GM23248 (cell line): ENCODE data around the gene NELFB. TPM values are rescaled to one million over a fixed set of nuclear protein-coding genes. Genes with fewer than 3 reads are reported as not detected.

Experiments
- DNase-seq: peaks from one replicate; pipeline ENCODE4 v3.0.0-alpha.2; 2015
- H2AFZ ChIP-seq: fragments of 200-600 bp; sonication (generic); 2 replicates; pipeline ENCODE4 v1.6.1; 2016; ENCODE audit warnings: antibody characterized with exemption
- H3F3A ChIP-seq: fragments of 200-600 bp; sonication (generic); 2 replicates; pipeline ENCODE4 v1.6.1; 2016; ENCODE audit warnings: mild to moderate bottlenecking, antibody characterized with exemption, mixed run types; ENCODE audit not compliant: insufficient read depth
- H3K27ac ChIP-seq: fragments of 200-600 bp; sonication (generic); 2 replicates; pipeline ENCODE4 v1.5.1; 2016; ENCODE audit warnings: mild to moderate bottlenecking
- H3K27me3 ChIP-seq: fragments of 200-600 bp; sonication (generic); replicated peaks from 2 replicates; pipeline ENCODE4 v1.6.1; 2016; ENCODE audit warnings: mild to moderate bottlenecking; ENCODE audit not compliant: insufficient read depth
- H3K36me3 ChIP-seq: fragments of 200-600 bp; sonication (generic); 2 replicates; pipeline ENCODE4 v1.6.1; 2016; ENCODE audit warnings: low read depth, mild to moderate bottlenecking
- H3K4me1 ChIP-seq: fragments of 200-600 bp; sonication (generic); 2 replicates; pipeline ENCODE4 v1.6.1; 2016; ENCODE audit warnings: mild to moderate bottlenecking; ENCODE audit not compliant: insufficient read depth
- H3K4me2 ChIP-seq: fragments of 200-600 bp; sonication (generic); one replicate; pipeline ENCODE4 v1.6.1; 2016; ENCODE audit warnings: mild to moderate bottlenecking; ENCODE audit not compliant: unreplicated experiment
- H3K4me3 ChIP-seq: fragments of 200-600 bp; sonication (generic); 2 replicates; pipeline ENCODE4 v1.5.1; 2016; ENCODE audit warnings: mild to moderate bottlenecking
- H3K79me2 ChIP-seq: fragments of 200-600 bp; sonication (generic); 2 replicates; pipeline ENCODE4 v1.6.1; 2016; ENCODE audit warnings: mild to moderate bottlenecking; ENCODE audit not compliant: insufficient read depth
- H3K9ac ChIP-seq: fragments of 200-600 bp; sonication (generic); 2 replicates; pipeline ENCODE4 v1.6.1; 2016; ENCODE audit warnings: mild to moderate bottlenecking
- H3K9me2 ChIP-seq: fragments of 200-600 bp; sonication (generic); 2 replicates; pipeline ENCODE4 v1.6.1; 2016; ENCODE audit warnings: mixed run types, mild to moderate bottlenecking, moderate library complexity; ENCODE audit not compliant: insufficient read depth
- H3K9me3 ChIP-seq: fragments of 200-600 bp; sonication (generic); one replicate; pipeline ENCODE4 v1.6.1; 2017; ENCODE audit warnings: low read depth
- H4K20me1 ChIP-seq: fragments of 200-600 bp; sonication (generic); 2 replicates; pipeline ENCODE4 v1.6.0; 2016; ENCODE audit not compliant: insufficient read depth
- EZH2 ChIP-seq: fragments of 200-600 bp; sonication (generic); IDR thresholded peaks from 2 replicates; pipeline ENCODE4 v1.6.1; 2018; ENCODE audit warnings: antibody characterized with exemption, mild to moderate bottlenecking; ENCODE audit not compliant: insufficient read depth, poor library complexity, severe bottlenecking
- EZH2phosphoT487 ChIP-seq: fragments of 200-600 bp; sonication (generic); IDR thresholded peaks from 2 replicates; pipeline ENCODE4 v1.6.1; 2018; ENCODE audit warnings: antibody characterized with exemption, moderate library complexity, mild to moderate bottlenecking, low read depth; ENCODE audit not compliant: insufficient read depth
- WGBS, 2 experiments: methylation state at CpG; one replicate each; pipeline ENCODE4 v1.1.6; 2015 to 2017; ENCODE audit warnings: low lambda C conversion rate in 2 of 2, low coverage in 1 of 2; ENCODE audit errors: missing lambda C conversion rate in 2 of 2; 5-methylcytosine and 5-hydroxymethylcytosine counted together
- in situ Hi-C: fragments of 300-500 bp; cut with MboI; formaldehyde crosslinking; loops from 2 replicates; pipeline ENCODE4 v1.15.0; 2020
- polyA plus RNA-seq: library from polyadenylated mRNA; unstranded; fragments of >200 nt; fragmentation: Nextera tagmentation; extraction: Ambion mirVana; gene quantifications from 2 replicates; pipeline ENCODE4 v1.2.1, GENCODE V29; 2016
- total RNA-seq: library from RNA; depleted of rRNA; stranded (reverse); fragments of >200 nt; shearing (Covaris generic); gene quantifications from 2 replicates; pipeline ENCODE4 v1.2.3, GENCODE V29; 2014

NELFB gene
- total and polyA plus RNA-seq, 2 experiments from 2014 or later: 34.4 to 65.0 TPM

DNA sequence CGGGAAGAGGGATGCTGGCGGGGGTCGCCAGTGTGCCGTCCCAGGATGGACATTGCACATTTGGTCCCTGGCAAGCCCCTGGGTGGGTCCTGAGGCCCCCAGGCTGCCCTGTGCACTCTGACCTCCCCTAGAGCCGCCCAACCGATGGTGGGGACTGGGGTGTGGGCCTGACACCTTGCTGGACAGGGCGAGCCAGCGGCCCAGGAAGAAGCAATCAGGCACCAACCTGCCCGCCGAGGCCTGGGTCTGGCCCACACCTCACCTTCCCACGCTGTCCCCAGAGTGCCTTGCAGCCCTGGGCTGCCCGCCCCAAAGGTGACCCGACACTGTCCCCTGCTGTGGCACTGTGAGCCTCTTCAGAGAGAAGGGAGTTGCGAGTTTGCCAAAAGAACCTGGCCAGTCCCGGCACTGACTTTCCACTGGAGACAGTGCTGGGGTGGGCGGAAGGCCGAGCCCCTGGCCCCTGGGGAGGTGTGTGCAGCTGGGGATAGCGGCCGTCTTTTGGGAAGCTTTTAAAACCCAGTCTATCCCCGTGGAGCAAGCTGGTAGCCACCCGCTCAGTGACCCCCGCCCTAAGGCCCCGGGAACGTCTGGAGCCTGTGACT, 58.9 kb downstream of the NELFB start:
- H3K27ac ChIP-seq: no peak overlapping the region
- H3K9ac ChIP-seq: no peak overlapping the region
- H3K4me1 ChIP-seq: no peaks in the 10 kb centered on the region
- no peak overlapping the region for H3K4me2 ChIP-seq
- no peaks in the 10 kb centered on the region for H3K79me2 ChIP-seq
- no peaks in the 10 kb centered on the region for H3K9me3 ChIP-seq
- in situ Hi-C loops: no loop called here
- H3K36me3 ChIP-seq: no peaks in the 10 kb centered on the region
- H3K4me3 ChIP-seq: no peak overlapping the region
- H2AFZ ChIP-seq: no peak overlapping the region
- 68 to 83% methylated on average over 17 to 24 of the region's 24 CpGs for WGBS, 2 experiments
- TF ChIP-seq EZH2 (no peak), EZH2phosphoT487 (no peak)
- H3K27me3 ChIP-seq: no peaks in the 10 kb centered on the region
- H3K9me2 ChIP-seq: no peaks in the 10 kb centered on the region
- H3F3A ChIP-seq: no peaks in the 10 kb centered on the region
- no peaks in the 10 kb centered on the region for H4K20me1 ChIP-seq
- DNase-seq: no peak

GRCh38 chr9:137314561-137315560, 59.7 kb downstream of the NELFB start:
- no peaks in the 10 kb centered on the region for H3K36me3 ChIP-seq
- H2AFZ ChIP-seq: no peak overlapping the region
- H3K9me3 ChIP-seq: no peaks in the 10 kb centered on the region
- DNase-seq: no peak
- H3F3A ChIP-seq: no peaks in the 10 kb centered on the region
- H4K20me1 ChIP-seq: no peaks in the 10 kb centered on the region
- no peak overlapping the region for H3K9ac ChIP-seq
- H3K79me2 ChIP-seq: no peaks in the 10 kb centered on the region
- H3K4me2 ChIP-seq: no peak overlapping the region
- no peaks in the 10 kb centered on the region for H3K27me3 ChIP-seq
- H3K9me2 ChIP-seq: no peaks in the 10 kb centered on the region
- no peaks in the 10 kb centered on the region for H3K4me1 ChIP-seq
- TF ChIP-seq EZH2: no peak
- no peak for TF ChIP-seq EZH2phosphoT487
- 39 to 43% methylated on average over 23 to 42 of the region's 42 CpGs for WGBS, 2 experiments
- in situ Hi-C loops: no loop called here
- no peak overlapping the region for H3K4me3 ChIP-seq
- no peak overlapping the region for H3K27ac ChIP-seq

GRCh38 chr9:137315581-137316011, 60.5 kb downstream of the NELFB start:
- no peak overlapping the region for H2AFZ ChIP-seq
- no peak overlapping the region for H3K27ac ChIP-seq
- no peaks in the 10 kb centered on the region for H3K9me3 ChIP-seq
- WGBS, 2 experiments: 21 to 22% methylated on average over 11 to 12 of the region's 18 CpGs
- no peaks in the 10 kb centered on the region for H3K9me2 ChIP-seq
- H3K27me3 ChIP-seq: no peaks in the 10 kb centered on the region
- H3K36me3 ChIP-seq: no peaks in the 10 kb centered on the region
- H3K4me3 ChIP-seq: peak overlapping the region; percentile 21; the same call in 1 of the 2 replicates
- H3K4me2 ChIP-seq: no peak overlapping the region
- TF ChIP-seq EZH2phosphoT487 (no peak), EZH2 (no peak)
- H3F3A ChIP-seq: no peaks in the 10 kb centered on the region
- no peaks in the 10 kb centered on the region for H3K79me2 ChIP-seq
- H3K4me1 ChIP-seq: no peaks in the 10 kb centered on the region
- no peaks in the 10 kb centered on the region for H4K20me1 ChIP-seq
- DNase-seq: no peak
- H3K9ac ChIP-seq: peak overlapping the region; percentile 37; the same call in 1 of the 2 replicates
- in situ Hi-C loops: no loop called here
